HepG2 (cell line): ENCODE measurements around the gene CACNA1D. TPM values are rescaled to one million over a fixed set of nuclear protein-coding genes. Genes with fewer than 3 reads are reported as not detected.
"Not testable (repeated sequence)": the region's sequence is repeated elsewhere in the genome, so short reads cannot be mapped to it uniquely, and the experiment has no call there.

Source experiments
- ATAC-seq: fragments of 200-7000 bp; cut with Tn5 transposase; 3 replicates; pipeline ENCODE4 v1.9.1; 2020; ENCODE audit warnings: mild to moderate bottlenecking, moderate library complexity
- BruUV-seq: library from RNA; stranded (reverse); fragments of 400-500 nt; replicated peaks from 2 replicates; lab custom pipeline; 2021; lab: Mats Ljungman, UMichigan
- CTCF ChIA-PET: fragments of 300-600 bp; formaldehyde crosslinking; extraction: SDS; loops from one replicate; lab custom pipeline; 2021; ENCODE audit warnings: low total read pairs, inconsistent platforms, low intra/inter-chr PET ratio; lab: Yijun Ruan, JAX
- POLR2A ChIA-PET: fragments of 350-600 bp; sonication (Branson Sonifier 250); formaldehyde crosslinking; loops from one replicate; lab custom pipeline; 2020; ENCODE audit warnings: antibody characterized with exemption, inconsistent platforms; lab: Yijun Ruan, JAX
- DNase-seq: peaks from one replicate; pipeline ENCODE4 v3.0.0-alpha.2; 2015; ENCODE audit warnings: low spot score
- FAIRE-seq: peaks from 3 replicates; lab custom pipeline; 2011; peaks lifted over from hg19 to GRCh38; lab: Jason Lieb, UNC
- H2AFZ ChIP-seq: one replicate; pipeline ENCODE4 v1.6.1; 2011; ENCODE audit warnings: low read length, inconsistent platforms
- H3K27ac ChIP-seq: fragments of 300-600 bp; 3 replicates; pipeline ENCODE4 v1.8.0; 2011; ENCODE audit warnings: mixed run types, mild to moderate bottlenecking, mixed read lengths, low read length, inconsistent platforms; ENCODE audit not compliant: insufficient read depth; ENCODE audit errors: extremely low read length
- H3K27me3 ChIP-seq, 2 experiments: fragments of 200-600 bp in 1 of 2; 2 replicates in 1 of 2; 3 replicates in 1 of 2; pipeline versions ENCODE4 v1.6.0 to v1.8.0; 2011; ENCODE audit warnings: low read length in 2 of 2, mild to moderate bottlenecking in 2 of 2, moderate library complexity in 2 of 2, inconsistent platforms in 1 of 2; ENCODE audit not compliant: insufficient read depth in 2 of 2, control insufficient read depth in 1 of 2
- H3K36me3 ChIP-seq, 2 experiments: fragments of 200-600 bp in 1 of 2; replicated peaks in 1 of 2; 2 replicates in 1 of 2; 3 replicates in 1 of 2; pipeline versions ENCODE4 v1.5.1 to v1.8.0; 2011; ENCODE audit warnings: low read length in 2 of 2, inconsistent platforms in 1 of 2; ENCODE audit not compliant: insufficient read depth in 2 of 2, control insufficient read depth in 1 of 2
- H3K4me1 ChIP-seq: 2 replicates; pipeline ENCODE4 v1.5.1; 2012; ENCODE audit warnings: low read length, inconsistent platforms; ENCODE audit not compliant: insufficient read depth
- H3K4me2 ChIP-seq: 2 replicates; pipeline ENCODE4 v1.6.0; 2011; ENCODE audit warnings: low read depth, low read length, inconsistent platforms
- H3K4me3 ChIP-seq, 3 experiments: fragments of 200-600 bp in 1 of 3; sonication (generic), shearing (Covaris generic) in 1 of 3; replicated peaks in 1 of 3; 2 replicates each; pipeline ENCODE4 v1.5.1; 2011 to 2016; ENCODE audit warnings: low read length in 3 of 3, inconsistent platforms in 2 of 3, low read depth in 2 of 3, mild to moderate bottlenecking in 2 of 3, control low read depth in 1 of 3, mixed read lengths in 1 of 3; ENCODE audit not compliant: insufficient read depth in 1 of 3
- H3K79me2 ChIP-seq: one replicate; pipeline ENCODE4 v1.6.1; 2011; ENCODE audit warnings: low read length, inconsistent platforms; ENCODE audit not compliant: insufficient read depth
- H3K9ac ChIP-seq: 2 replicates; pipeline ENCODE4 v1.6.0; 2011; ENCODE audit warnings: mild to moderate bottlenecking, low read depth, low read length, inconsistent platforms; ENCODE audit not compliant: insufficient read depth
- H3K9me3 ChIP-seq: 2 replicates; pipeline ENCODE4 v1.5.1; 2012; ENCODE audit warnings: mild to moderate bottlenecking, low read length
- H4K20me1 ChIP-seq: 2 replicates; pipeline ENCODE4 v1.6.0; 2011; ENCODE audit warnings: inconsistent platforms, mild to moderate bottlenecking, low read length, moderate library complexity; ENCODE audit not compliant: insufficient read depth
- CENPX ChIP-seq: sonication (generic); formaldehyde crosslinking; IDR thresholded peaks from 2 replicates; pipeline ENCODE4 v1.9.0; 2021; ENCODE audit warnings: mild to moderate bottlenecking, missing genetic modification reagents, moderate library complexity
- GATA4 ChIP-seq: sonication (generic); IDR thresholded peaks from 2 replicates; pipeline ENCODE4 v1.6.1; 2016; ENCODE audit warnings: antibody characterized with exemption, low read depth, borderline replicate concordance
- KLF13 ChIP-seq: sonication (generic); formaldehyde crosslinking; IDR thresholded peaks from 2 replicates; pipeline ENCODE4 v1.4.0; 2020; ENCODE audit warnings: mild to moderate bottlenecking, missing genetic modification reagents
- MTF1 ChIP-seq: sonication (generic); formaldehyde crosslinking; IDR thresholded peaks from 2 replicates; pipeline ENCODE4 v1.5.0; 2020; ENCODE audit warnings: missing genetic modification reagents
- NFATC3 ChIP-seq: sonication (generic); formaldehyde crosslinking; IDR thresholded peaks from 2 replicates; pipeline ENCODE4 v1.5.1; 2020; ENCODE audit warnings: mild to moderate bottlenecking, missing genetic modification reagents
- NKX3-1 ChIP-seq: sonication (generic); formaldehyde crosslinking; IDR thresholded peaks from 2 replicates; pipeline ENCODE4 v1.5.0; 2020; ENCODE audit warnings: missing genetic modification reagents
- WGBS: methylation state at CpG from one replicate; pipeline ENCODE4 v1.1.6; 2017; ENCODE audit warnings: low lambda C conversion rate; 5-methylcytosine and 5-hydroxymethylcytosine counted together
- in situ Hi-C: cut with HindIII; loops from 2 replicates; pipeline ENCODE4 v1.10.0; 2017; ENCODE audit warnings: low pct_unique_long_range_greater_than_20kb; ENCODE audit not compliant: extremely low pct_ligation_motif_present
- intact Hi-C: fragments of 100-400 bp; cut with micrococcal nuclease; formaldehyde crosslinking; loops from one replicate; pipeline ENCODE4 v1.10.0; 2022; ENCODE audit not compliant: unreplicated experiment
- polyA plus RNA-seq, 8 experiments: library from polyadenylated mRNA; depleted of rRNA in 3 of 8; stranded (reverse) in 7 of 8; unstranded in 1 of 8; fragments of >200 nt; fragmentation: Illumina TruSeq in 4 of 8; extraction: Trizol in 4 of 8; gene quantifications; 2 replicates each; pipeline versions ENCODE4 v1.2.1 to v1.2.3, GENCODE V29; 2011 to 2016; ENCODE audit warnings: low read depth in 4 of 8, missing spikeins in 1 of 8, mixed read lengths in 1 of 8; ENCODE audit not compliant: insufficient read depth in 1 of 8
- total RNA-seq, 5 experiments: library from RNA; depleted of rRNA; stranded (reverse); fragments of >200 nt; fragmentation: Illumina TruSeq; extraction: Trizol; gene quantifications; 2 replicates each; pipeline ENCODE4 v1.2.3, GENCODE V29; 2016; ENCODE audit warnings: low read depth in 1 of 5

Gene CACNA1D
- total and polyA plus RNA-seq, 2 of the 13 experiments (the other 11 are each of a cell fraction or from before 2014, with no cell fraction given) = 0.26 to 0.38 TPM

GRCh38 chr3:53571264-53571663, 76.9 kb downstream of the CACNA1D start:
- TF ChIP-seq GATA4 = no peak
- TF ChIP-seq KLF13 (CRISPR knock-in tag) = no peak
- no peak for TF ChIP-seq NKX3-1 (CRISPR knock-in tag)
- TF ChIP-seq NFATC3 (CRISPR knock-in tag) = no peak
- no peak for TF ChIP-seq MTF1 (CRISPR knock-in tag)
- TF ChIP-seq CENPX (CRISPR knock-in tag) = no peak
- no peak for DNase-seq
- BruUV-seq = no TSS peak
- no peaks in the 10 kb centered on the region for H3K9me3 ChIP-seq
- no peak overlapping the region for H3K27ac ChIP-seq
- H4K20me1 ChIP-seq = no peaks in the 10 kb centered on the region
- no peak for FAIRE-seq
- H3K9ac ChIP-seq = no peak overlapping the region
- ChIA-PET POLR2A (no interaction called here), CTCF (no interaction called here)
- no peaks in the 10 kb centered on the region for H3K36me3 ChIP-seq
- ATAC-seq = no peak
- no peak overlapping the region for H3K4me3 ChIP-seq
- 38% methylated on average over 2 of the region's 4 CpGs for WGBS
- H3K4me2 ChIP-seq = no peak overlapping the region
- in situ Hi-C loops (no loop called here), intact Hi-C loops (no loop called here)
- no peaks in the 10 kb centered on the region for H3K4me1 ChIP-seq
- no peak overlapping the region for H2AFZ ChIP-seq
- no peaks in the 10 kb centered on the region for H3K79me2 ChIP-seq
- H3K27me3 ChIP-seq = no peaks in the 10 kb centered on the region

- H4K20me1 ChIP-seq, H2AFZ ChIP-seq, H3K27ac ChIP-seq, H3K9ac ChIP-seq, CTCF ChIA-PET, ATAC-seq, H3K36me3 ChIP-seq, intact Hi-C loops, H3K27me3 ChIP-seq, H3K79me2 ChIP-seq, FAIRE-seq, H3K4me3 ChIP-seq, BruUV-seq, DNase-seq, H3K4me2 ChIP-seq, H3K4me1 ChIP-seq, H3K9me3 ChIP-seq, in situ Hi-C loops, POLR2A ChIA-PET: not testable (repeated sequence)
- 57% methylated on average over 4 of the region's 4 CpGs for WGBS
Measured at GRCh38 chr3:53572184-53572583, 77.8 kb downstream of the CACNA1D start.
